Neutrophil (primary cell): Measurements from ENCODE around the gene HOXD3.

Experiments
- H3K27ac ChIP-seq: fragments of 200-600 bp; sonication (generic); 2 replicates; pipeline ENCODE4 v1.5.1; 2016; ENCODE audit warnings: mild to moderate bottlenecking, moderate library complexity
- H3K27me3 ChIP-seq: fragments of 200-600 bp; sonication (generic); 2 replicates; pipeline ENCODE4 v1.6.0; 2016; ENCODE audit warnings: mild to moderate bottlenecking
- H3K36me3 ChIP-seq: fragments of 200-600 bp; sonication (generic); 2 replicates; pipeline ENCODE4 v1.5.1; 2017
- H3K4me1 ChIP-seq, 2 experiments: fragments of 200-600 bp in 1 of 2; sonication (generic) in 1 of 2; 1 replicate in 1 of 2; 2 replicates in 1 of 2; pipeline versions ENCODE4 v1.5.1 to v1.6.1; 2013 to 2016; ENCODE audit warnings: low read depth in 1 of 2, low read length in 1 of 2, mild to moderate bottlenecking in 1 of 2, moderate library complexity in 1 of 2; ENCODE audit not compliant: control insufficient read depth in 1 of 2, insufficient read depth in 1 of 2
- H3K4me3 ChIP-seq, 2 experiments: fragments of 200-600 bp in 1 of 2; sonication (generic) in 1 of 2; 1 replicate in 1 of 2; 2 replicates in 1 of 2; pipeline ENCODE4 v1.5.1; 2013 to 2016; ENCODE audit warnings: low read depth in 1 of 2, low read length in 1 of 2, mild to moderate bottlenecking in 1 of 2, moderate library complexity in 1 of 2
- H3K9me3 ChIP-seq: fragments of 200-600 bp; sonication (generic); 2 replicates; pipeline ENCODE4 v1.5.1; 2016
- CTCF ChIP-seq: fragments of 200-600 bp; sonication (generic); IDR thresholded peaks from 2 replicates; pipeline ENCODE4 v1.5.1; 2016; ENCODE audit warnings: antibody characterized with exemption

Gene HOXD3

GRCh38 chr2:176156807-176157498 is at the start of gene HOXD3:
Gene HOXD3 (plus strand): TSS chr2:176157307. CDS start chr2:176169115, 11,808 bp downstream.
- Histone ChIP-seq H3K9me3 (no peaks in the 10 kb centered on the region), H3K27me3 (peaks cover 100% of the 10 kb centered on the region), H3K36me3 (no peaks in the 10 kb centered on the region), H3K27ac (no peak within 1 kb of the TSS), H3K4me3 (no peak within 1 kb of the TSS), H3K4me1 (no peaks in the 10 kb centered on the region)
- no peak for TF ChIP-seq CTCF

GRCh38 chr2:176107731-176108181 is 49.4 kb upstream of the HOXD3 start:
- Histone ChIP-seq H3K4me3 (no peak overlapping the region), H3K9me3 (no peaks in the 10 kb centered on the region), H3K36me3 (no peaks in the 10 kb centered on the region), H3K27ac (no peak overlapping the region), H3K4me1 (peaks cover 9 to 22% of the 10 kb centered on the region in 2 experiments), H3K27me3 (peaks cover 100% of the 10 kb centered on the region)
- no peak for TF ChIP-seq CTCF

- H3K36me3 ChIP-seq, result no peaks in the 10 kb centered on the region
- no peak overlapping the region for H3K27ac ChIP-seq
- TF ChIP-seq CTCF, result no peak
- no peak overlapping the region for H3K4me3 ChIP-seq
- peaks cover 9 to 20% of the 10 kb centered on the region in 2 experiments for H3K4me1 ChIP-seq
- H3K27me3 ChIP-seq, result peaks cover 100% of the 10 kb centered on the region
- no peaks in the 10 kb centered on the region for H3K9me3 ChIP-seq
Measured at GRCh38 chr2:176109192-176109901, 47.8 kb upstream of the HOXD3 start.

- Histone ChIP-seq H3K27ac (no peak overlapping the region), H3K27me3 (peaks cover 100% of the 10 kb centered on the region), H3K4me1 (peaks cover 9 to 14% of the 10 kb centered on the region in 2 experiments), H3K4me3 (no peak overlapping the region), H3K9me3 (no peaks in the 10 kb centered on the region), H3K36me3 (no peaks in the 10 kb centered on the region)
- TF ChIP-seq CTCF, result no peak
Measured at GRCh38 chr2:176109946-176110345, 47.2 kb upstream of the HOXD3 start.

GRCh38 chr2:176110415-176111308 is 46.4 kb upstream of the HOXD3 start:
- Histone ChIP-seq H3K4me1 (peaks cover 9 to 14% of the 10 kb centered on the region in 2 experiments), H3K9me3 (no peaks in the 10 kb centered on the region), H3K36me3 (no peaks in the 10 kb centered on the region), H3K27ac (no peak overlapping the region), H3K4me3 (no peak overlapping the region), H3K27me3 (peaks cover 100% of the 10 kb centered on the region)
- no peak for TF ChIP-seq CTCF
